Heart left ventricle (tissue), 16 donors: ENCODE results near the gene PRRC2C. TPM values are rescaled to one million over a fixed set of nuclear protein-coding genes. Genes with fewer than 3 reads are reported as not detected.

Experiments
- ATAC-seq, 4 donors: fragments of 200-7000 bp; cut with Tn5 transposase; one replicate each; pipeline ENCODE4 v1.9.1; 2020 to 2022; ENCODE audit warnings: moderate library complexity in 4 of 4, mild to moderate bottlenecking in 3 of 4, moderate number of reproducible peaks in 1 of 4
- DNase-seq, 5 donors: peaks; one replicate each; pipeline ENCODE4 v3.0.0-alpha.2; 2020
- H3K27ac ChIP-seq, 12 donors: fragments of 200-600 bp; sonication (generic) in 4 of 12; one replicate each; pipeline versions ENCODE4 v1.5.0 to v1.8.0; 2016 to 2022; ENCODE audit warnings: mild to moderate bottlenecking in 2 of 12
- H3K27me3 ChIP-seq, 9 donors: fragments of 200-600 bp; sonication (generic) in 2 of 9; one replicate each; pipeline versions ENCODE4 v1.5.1 to v1.8.0; 2016 to 2022; ENCODE audit warnings: mild to moderate bottlenecking in 3 of 9
- H3K36me3 ChIP-seq, 9 donors: fragments of 200-600 bp; sonication (generic) in 2 of 9; one replicate each; pipeline versions ENCODE4 v1.5.0 to v1.8.0; 2018 to 2022; ENCODE audit warnings: mild to moderate bottlenecking in 2 of 9
- H3K4me1 ChIP-seq, 12 donors: fragments of 200-600 bp; sonication (generic) in 4 of 12; one replicate each; pipeline versions ENCODE4 v1.5.0 to v1.8.0; 2016 to 2022; ENCODE audit warnings: mild to moderate bottlenecking in 3 of 12
- H3K4me3 ChIP-seq, 12 donors: fragments of 200-600 bp; sonication (generic) in 4 of 12; one replicate each; pipeline versions ENCODE4 v1.5.0 to v1.8.0; 2017 to 2022; ENCODE audit warnings: mild to moderate bottlenecking in 9 of 12, moderate library complexity in 4 of 12
- H3K9me3 ChIP-seq, 12 donors: fragments of 200-600 bp; sonication (generic) in 4 of 12; one replicate each; pipeline versions ENCODE4 v1.5.0 to v1.8.0; 2016 to 2022; ENCODE audit warnings: mild to moderate bottlenecking in 1 of 12
- POLR2A ChIP-seq, 2 donors: fragments of 450-650 bp; IDR thresholded peaks; one replicate each; pipeline ENCODE4 v1.6.1; 2017; ENCODE audit warnings: antibody characterized with exemption in 2 of 2, mild to moderate bottlenecking in 2 of 2, moderate library complexity in 2 of 2
- WGBS, 4 donors: extraction: QIAGEN DNeasy Blood & Tissue Kit in 2 of 4; methylation state at CpG; one replicate each; pipeline versions ENCODE4 v1.1.5 to v1.1.7; 2013 to 2018; 5-methylcytosine and 5-hydroxymethylcytosine counted together
- intact Hi-C, 10 donors: fragments of 100-400 bp; cut with DNase I; formaldehyde crosslinking; loops; one replicate each; pipeline versions ENCODE4 v1.11.1 to v1.14.2; 2022
- polyA plus RNA-seq, 2 donors: library from polyadenylated mRNA; stranded (reverse); fragments of 200-250 nt; gene quantifications; one replicate each; pipeline ENCODE4 v1.2.3, GENCODE V29; 2013
- total RNA-seq, 9 donors: library from RNA; depleted of rRNA in 2 of 9; stranded (reverse); fragments of >200 nt in 2 of 9; fragmentation: NEBNext Ultra II Directional in 3 of 9; extraction: Animal tissue kit (Norgen Biotek cat#: 25700) in 3 of 9; gene quantifications; one replicate each; pipeline versions ENCODE4 v1.1.0 to v1.2.4, GENCODE V29; 2016 to 2023
- TF ChIP-seq, protein P1 (sequence below), 12 donors: fragments of 200-600 bp; sonication (generic) in 4 of 12; IDR thresholded peaks; one replicate each; pipeline versions ENCODE4 v1.5.0 to v1.8.0; 2018 to 2022; ENCODE audit warnings: antibody characterized with exemption in 12 of 12, mild to moderate bottlenecking in 5 of 12
- donor health status: ischemic (EF 13 %, LVEDD 7.1; RV severe dilation, severe dysfunction).
- donor health status: healthy with polysubstance abuse.
- donor health status: DM: no; HTN: yes; CAD: no.
- donor health status: DM: no; HTN: no; CAD: no.
- donor health status: ischemic (EF 25% LVEDD 6.9; RV normal size, moderate dysfunction).
- donor health status: ischemic (EF 25% LVEDD 5.7; RV mildly dilated, moderate dysfunction).
- donor health status: healthy.
- donor health status: DM: yes; HTN: yes; CAD: no.
- donor health status: ischemic (EF 35%, LVEDD 5.7; RV mildly dilated, moderate dysfunction).
- donor health status: nonischemic (EF 11% LVEDD 7.7; RV severe dilation, severe dysfunction).
- donor health status: DM: yes; HTN: yes; CAD: no.
- donor health status: PGD.
- donor health status: ischemic (EF 29% LVEDD 5.4; RV normal size, mild dysfunction).
- donor health status: nonischemic (EF 23%, LVEDD 6.1; RV moderate dilation, normal function).

The PRRC2C gene
- total and polyA plus RNA-seq, 11 donors: 21.1 to 107 (median 50.0) TPM

DNA sequence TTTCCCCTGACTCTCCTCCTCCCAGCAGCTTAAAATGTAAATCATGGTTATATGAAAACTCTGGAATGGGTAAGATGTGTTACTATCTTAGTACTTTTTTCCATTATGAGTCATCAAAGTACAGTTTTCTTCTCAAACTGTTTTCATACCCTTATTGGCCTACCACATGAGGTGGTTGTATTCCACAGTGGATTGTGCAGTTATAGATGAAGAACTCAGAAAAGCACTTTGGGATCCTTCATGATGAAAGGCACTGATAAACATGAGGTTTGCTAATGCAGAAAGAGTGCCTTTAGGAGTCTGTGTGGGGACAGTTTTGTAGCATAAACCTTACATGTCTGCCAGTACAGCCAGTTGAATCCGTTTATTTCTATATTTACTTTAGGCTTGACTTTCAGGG lies 104.7 kb downstream of the PRRC2C start:
- Histone ChIP-seq H3K36me3 (peaks cover 0 to 99% (median 94%) of the 10 kb centered on the region in 9 donors), H3K9me3 (no peaks in the 10 kb centered on the region), H3K27ac (no peak overlapping the region), H3K4me3 (no peak overlapping the region), H3K4me1 (no peaks in the 10 kb centered on the region), H3K27me3 (no peaks in the 10 kb centered on the region)
- WGBS, 4 donors: 64 to 89% (median 82%) methylated on average over 1 of the region's 1 CpG
- ATAC-seq (no peak), DNase-seq (no peak)
- intact Hi-C loops: no loop called here
- no peak for TF ChIP-seq POLR2A (IDR thresholded peaks at IDR 0.05)
- TF ChIP-seq, protein P1, sequence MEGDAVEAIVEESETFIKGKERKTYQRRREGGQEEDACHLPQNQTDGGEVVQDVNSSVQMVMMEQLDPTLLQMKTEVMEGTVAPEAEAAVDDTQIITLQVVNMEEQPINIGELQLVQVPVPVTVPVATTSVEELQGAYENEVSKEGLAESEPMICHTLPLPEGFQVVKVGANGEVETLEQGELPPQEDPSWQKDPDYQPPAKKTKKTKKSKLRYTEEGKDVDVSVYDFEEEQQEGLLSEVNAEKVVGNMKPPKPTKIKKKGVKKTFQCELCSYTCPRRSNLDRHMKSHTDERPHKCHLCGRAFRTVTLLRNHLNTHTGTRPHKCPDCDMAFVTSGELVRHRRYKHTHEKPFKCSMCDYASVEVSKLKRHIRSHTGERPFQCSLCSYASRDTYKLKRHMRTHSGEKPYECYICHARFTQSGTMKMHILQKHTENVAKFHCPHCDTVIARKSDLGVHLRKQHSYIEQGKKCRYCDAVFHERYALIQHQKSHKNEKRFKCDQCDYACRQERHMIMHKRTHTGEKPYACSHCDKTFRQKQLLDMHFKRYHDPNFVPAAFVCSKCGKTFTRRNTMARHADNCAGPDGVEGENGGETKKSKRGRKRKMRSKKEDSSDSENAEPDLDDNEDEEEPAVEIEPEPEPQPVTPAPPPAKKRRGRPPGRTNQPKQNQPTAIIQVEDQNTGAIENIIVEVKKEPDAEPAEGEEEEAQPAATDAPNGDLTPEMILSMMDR (IDR thresholded peaks at IDR 0.05): no peak

DNA sequence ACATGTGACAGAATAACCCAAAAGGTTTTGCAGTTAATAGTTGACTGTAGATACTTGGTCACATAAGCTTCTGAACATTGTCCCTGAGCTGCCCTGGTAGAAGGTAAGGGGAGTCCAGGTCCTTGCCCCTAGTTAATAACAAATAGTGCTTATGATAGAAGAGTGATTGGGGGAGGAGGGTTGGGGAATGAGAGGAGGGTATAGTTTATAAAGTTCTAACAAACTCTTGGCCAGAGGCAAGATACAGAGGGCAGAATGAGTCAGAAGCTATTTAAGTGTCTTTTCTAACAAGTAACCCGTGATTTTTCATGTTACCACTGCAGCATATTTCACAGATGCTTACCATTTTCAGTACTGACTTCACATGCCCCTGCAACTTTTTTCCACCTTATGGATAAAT lies 110.0 kb downstream of the PRRC2C start:
- no peak overlapping the region for H3K27ac ChIP-seq
- peaks cover 0 to 6% (median 0%) of the 10 kb centered on the region in 12 donors for H3K4me1 ChIP-seq
- H3K36me3 ChIP-seq: peaks cover 0 to 58% (median 41%) of the 10 kb centered on the region in 9 donors
- H3K4me3 ChIP-seq: no peak overlapping the region
- intact Hi-C loops: no loop called here
- peak in 3 of 4 donors; percentile 52 to 60 (median 59) for ATAC-seq
- no peak for DNase-seq
- 63 to 73% (median 64%) methylated on average over 1 of the region's 1 CpG for WGBS, 4 donors
- TF ChIP-seq POLR2A (IDR thresholded peaks at IDR 0.05): no peak
- TF ChIP-seq, protein P1 (IDR thresholded peaks at IDR 0.05): no peak
- no peaks in the 10 kb centered on the region for H3K9me3 ChIP-seq
- H3K27me3 ChIP-seq: no peaks in the 10 kb centered on the region

DNA sequence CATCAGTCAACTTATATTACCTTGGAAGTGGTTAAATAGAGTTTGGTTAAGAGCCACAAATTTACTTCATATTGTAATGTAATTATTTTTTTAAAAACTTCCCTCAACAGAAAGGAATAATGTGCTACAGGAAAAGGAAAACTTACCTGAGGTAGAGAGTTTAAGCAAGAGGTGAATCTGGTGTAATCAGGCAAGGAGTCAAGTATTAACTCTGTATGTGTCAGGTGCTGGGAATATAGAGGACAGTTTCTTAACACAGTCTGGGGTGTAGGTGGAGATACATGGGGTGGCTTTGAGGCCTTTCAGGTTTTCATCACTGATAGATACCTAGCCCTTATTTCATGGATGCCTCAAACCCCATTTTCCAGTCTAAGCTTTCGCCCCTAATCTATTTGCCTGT lies 110.8 kb downstream of the PRRC2C start:
- peaks cover 0 to 50% (median 34%) of the 10 kb centered on the region in 9 donors for H3K36me3 ChIP-seq
- intact Hi-C loops: no loop called here
- H3K4me3 ChIP-seq: no peak overlapping the region
- no peaks in the 10 kb centered on the region for H3K27me3 ChIP-seq
- no peak for ATAC-seq
- no peak overlapping the region for H3K27ac ChIP-seq
- no peak for DNase-seq
- WGBS, 4 donors: 92 to 98% (median 97%) methylated on average over 1 of the region's 1 CpG
- TF ChIP-seq, protein P1 (IDR thresholded peaks at IDR 0.05): no peak
- no peaks in the 10 kb centered on the region for H3K9me3 ChIP-seq
- peaks cover 0 to 6% (median 0%) of the 10 kb centered on the region in 12 donors for H3K4me1 ChIP-seq

DNA sequence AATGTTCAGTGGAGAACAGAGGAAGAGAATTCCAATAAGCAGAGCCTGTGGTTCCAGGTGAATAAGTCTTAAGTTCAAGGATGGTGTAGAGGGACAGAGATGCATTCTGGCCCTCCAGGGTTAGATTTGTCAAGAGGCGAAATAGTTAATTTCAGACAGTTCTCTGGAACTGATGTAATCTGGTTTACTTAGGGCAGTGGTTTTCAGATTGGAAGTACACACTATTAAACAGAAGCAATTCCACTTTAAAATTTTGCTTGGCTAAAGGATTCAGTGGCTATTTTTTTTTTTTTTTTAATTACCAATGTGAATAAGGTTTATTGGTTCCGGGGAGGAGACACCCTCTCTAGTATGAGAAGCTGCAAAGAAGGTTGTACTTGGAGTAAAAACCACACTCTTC lies 111.4 kb downstream of the PRRC2C start:
- Histone ChIP-seq H3K27ac (no peak overlapping the region), H3K36me3 (peaks cover 0 to 44% (median 28%) of the 10 kb centered on the region in 9 donors), H3K4me3 (no peak overlapping the region), H3K27me3 (no peaks in the 10 kb centered on the region), H3K9me3 (no peaks in the 10 kb centered on the region), H3K4me1 (peaks cover 0 to 6% (median 0%) of the 10 kb centered on the region in 12 donors)
- 98 to 100% (median 98%) methylated on average over 2 of the region's 2 CpGs for WGBS, 4 donors
- intact Hi-C loops: no loop called here
- no peak for ATAC-seq
- DNase-seq: no peak
- no peak for TF ChIP-seq POLR2A (IDR thresholded peaks at IDR 0.05)
- TF ChIP-seq, protein P1 (IDR thresholded peaks at IDR 0.05): no peak
